Chondrocyte (in vitro differentiated cells): ENCODE measurements around the gene PALM. TPM values are rescaled to one million over a fixed set of nuclear protein-coding genes. Genes with fewer than 3 reads are reported as not detected.

Experiments
- total RNA-seq: library from RNA; stranded (reverse); gene quantifications from 3 replicates; pipeline ENCODE4 v1.2.1, GENCODE V29; 2021

The PALM gene
- total RNA-seq, 1 donor from 2014 or later, result 182 TPM

Other genes starting within 250 kb of the PALM start
- 26.9 to 50.9 TPM (median 47.8 TPM) in 3 replicates for gene SHC2, start 247.9 kb upstream of the PALM start, total RNA-seq
- 0.59 to 0.92 TPM (median 0.62 TPM) in 3 replicates for gene MADCAM1, start 212.4 kb upstream of the PALM start, total RNA-seq
- gene TPGS1, start 201.4 kb upstream of the PALM start, total RNA-seq, result 18.3 to 22.6 TPM (median 21.3 TPM) in 3 replicates
- 41.4 to 71.1 TPM (median 66.9 TPM) in 3 replicates for gene CDC34, start 177.2 kb upstream of the PALM start, total RNA-seq
- gene GZMM, start 164.9 kb upstream of the PALM start, total RNA-seq, result not detected in 3 replicates
- gene BSG, start 136.3 kb upstream of the PALM start, total RNA-seq, result 440 to 503 TPM (median 452 TPM) in 3 replicates
- gene HCN2, start 119.1 kb upstream of the PALM start, total RNA-seq, result 6.2 to 6.8 TPM (median 6.7 TPM) in 3 replicates
- 27.3 to 35.8 TPM (median 35.5 TPM) in 3 replicates for gene POLRMT, start 75.4 kb upstream of the PALM start, total RNA-seq
- not detected in 3 replicates for gene FGF22, start 69.1 kb upstream of the PALM start, total RNA-seq
- 29.3 to 36.3 TPM (median 29.5 TPM) in 3 replicates for gene RNF126, start 45.7 kb upstream of the PALM start, total RNA-seq
- 267 to 316 TPM (median 312 TPM) in 3 replicates for gene FSTL3, start 32.5 kb upstream of the PALM start, total RNA-seq
- gene PRSS57, start 13.5 kb upstream of the PALM start, total RNA-seq, result not detected in 3 replicates
- 1.5 to 2.2 TPM (median 1.6 TPM) in 3 replicates for gene MISP, start 42.2 kb downstream of the PALM start, total RNA-seq
- 281 to 343 TPM (median 285 TPM) in 3 replicates for gene PTBP1, start 88.5 kb downstream of the PALM start, total RNA-seq
- 5.4 to 6.8 TPM (median 6.0 TPM) in 3 replicates for gene PLPPR3, start 113.0 kb downstream of the PALM start, total RNA-seq
- gene AZU1, start 118.9 kb downstream of the PALM start, total RNA-seq, result 0.37 to 0.51 TPM in 2 of 3 replicates, not detected in the other
- gene PRTN3, start 132.1 kb downstream of the PALM start, total RNA-seq, result not detected in 3 replicates
- gene ELANE, start 143.4 kb downstream of the PALM start, total RNA-seq, result not detected in 3 replicates
- 1.1 to 17.9 TPM (median 1.8 TPM) in 3 replicates for gene CFD, start 150.7 kb downstream of the PALM start, total RNA-seq
- gene MED16, start 184.3 kb downstream of the PALM start, total RNA-seq, result 47.0 to 53.9 TPM (median 53.1 TPM) in 3 replicates
- gene RNU6-9, start 184.5 kb downstream of the PALM start, total RNA-seq, result not detected in 3 replicates
- gene R3HDM4, start 204.3 kb downstream of the PALM start, total RNA-seq, result 47.1 to 52.2 TPM (median 48.4 TPM) in 3 replicates
- 0.17 to 0.38 TPM (median 0.24 TPM) in 3 replicates for gene KISS1R, start 208.4 kb downstream of the PALM start, total RNA-seq
- 6.6 to 10.0 TPM (median 8.8 TPM) in 3 replicates for gene ARID3A, start 217.1 kb downstream of the PALM start, total RNA-seq